Hair follicle dermal papilla cell (primary cell): ENCODE data around the gene SMYD3. TPM values are rescaled to one million over a fixed set of nuclear protein-coding genes. Genes with fewer than 3 reads are reported as not detected.

Source experiments
- small RNA-seq: library from RNA; depleted of rRNA; stranded (forward); fragments of <200 nt; gene quantifications from one replicate; pipeline ENCODE3, GENCODE V24; 2012
- total RNA-seq: library from RNA; depleted of rRNA; stranded (reverse); fragments of >200 nt; gene quantifications from 2 replicates; pipeline ENCODE4 v1.2.3, GENCODE V29; 2012

SMYD3 gene
- 36.6 and 56.0 TPM in 2 replicates for total RNA-seq

DNA sequence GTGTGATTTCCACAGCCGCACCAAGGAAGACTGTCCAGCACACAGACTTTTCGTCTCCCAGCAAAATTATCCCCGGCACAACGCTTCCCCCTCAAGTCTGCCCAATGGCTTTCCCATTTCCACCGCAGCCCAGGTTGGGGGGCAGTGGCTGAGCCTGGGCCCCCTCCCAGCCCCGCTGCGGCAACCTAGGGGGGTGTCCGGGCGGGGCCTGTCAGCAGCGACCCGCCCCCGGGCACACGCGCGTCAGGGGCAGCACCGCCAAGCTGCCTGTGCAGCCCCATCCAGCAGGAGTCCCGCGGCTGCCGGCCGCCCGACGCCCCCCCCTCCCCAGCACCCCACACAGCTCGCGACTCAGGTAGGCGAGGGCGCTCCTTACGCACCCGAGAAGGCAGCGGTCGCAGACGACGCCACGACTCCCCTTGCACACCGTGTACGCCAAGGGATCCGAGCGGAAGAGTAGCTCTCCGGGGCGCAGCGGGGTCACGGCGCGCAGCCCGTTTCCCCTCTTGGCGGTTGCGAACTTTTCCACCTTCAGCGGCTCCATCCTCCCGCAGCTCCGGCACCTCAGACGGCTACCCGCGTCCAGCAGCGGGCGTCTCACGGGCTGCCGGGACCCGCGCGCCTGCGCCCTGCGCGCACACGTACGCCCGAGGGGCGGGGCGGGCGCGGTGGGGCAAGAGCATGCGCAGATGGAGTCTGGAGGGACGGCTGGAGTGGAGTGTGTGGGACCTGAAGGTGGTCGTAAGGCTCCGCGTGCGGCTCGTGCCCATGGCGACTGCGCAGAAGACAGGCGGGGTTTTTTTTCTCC, at the start of gene SMYD3:
SMYD3 (minus strand) TSS at position 606 of the 808 bp plus-strand sequence.

Small RNA genes within 50 kb of the gene (small RNA-seq; reads per million reads assigned to genes)
- not detected for gene AL356583.2
- gene RF00019, result not detected
- gene RNU6-1283P, result not detected

Other genes starting within 250 kb of the SMYD3 start
- 21.6 and 22.2 TPM in 2 replicates for gene TFB2M, start 59.0 kb upstream of the SMYD3 start, total RNA-seq
- 83.4 and 88.3 TPM in 2 replicates for gene CNST, start 59.2 kb upstream of the SMYD3 start, total RNA-seq
- gene SCCPDH, start 217.1 kb upstream of the SMYD3 start, total RNA-seq, result 30.8 and 35.7 TPM in 2 replicates